ENCODE measurements around the gene CCT6A. TPM values are rescaled to one million over a fixed set of nuclear protein-coding genes. Genes with fewer than 3 reads are reported as not detected.
"Not testable (repeated sequence)": the region's sequence is repeated elsewhere in the genome, so short reads cannot be mapped to it uniquely, and the experiment has no call there.

The CCT6A gene
- total RNA-seq, 1 donor: 193 TPM

- no peak for DNase-seq (ENCODE audit: low read depth)
- TF ChIP-seq CTCF (IDR thresholded peaks at IDR 0.05; ENCODE audit: insufficient read depth, low read length): no peak
- H3K4me3 ChIP-seq (ENCODE audit: low read depth, low read length): no peak overlapping the region
These were observed 59.0 kb downstream of the CCT6A start for GRCh38 chr7:56110611-56111010.

DNA sequence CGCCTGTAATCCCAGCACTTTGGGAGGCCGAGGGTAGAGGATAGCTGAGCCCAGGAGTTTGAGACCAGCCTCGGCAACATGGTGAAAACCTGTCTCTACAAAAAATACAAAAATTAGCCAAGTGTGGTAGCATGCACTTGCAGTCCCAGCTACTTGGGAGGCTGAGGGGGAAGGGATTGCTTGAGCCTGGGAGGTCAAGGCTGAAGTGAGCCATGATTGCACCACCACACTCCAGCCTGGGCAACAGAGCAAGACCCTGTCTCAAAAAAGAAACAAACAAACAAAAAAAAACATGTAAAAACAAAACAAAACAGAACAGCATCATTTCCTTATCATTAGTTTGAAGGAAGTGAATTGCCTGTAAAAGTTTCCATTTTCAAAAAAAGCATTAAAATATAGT lies 60.7 kb downstream of the CCT6A start:
- not testable (repeated sequence) for H3K4me3 ChIP-seq (ENCODE audit: low read depth, low read length); DNase-seq (ENCODE audit: low read depth)

Small RNAs within 50 kb of the gene (small RNA-seq; reads per million reads assigned to genes)
- not detected for gene SNORA15
- 0.32 reads per million for gene SNORA22B

Other genes starting within 250 kb of the CCT6A start
- not detected in 2 replicates for gene SEPTIN14, start 189.0 kb upstream of the CCT6A start, total RNA-seq (ENCODE audit: low replicate concordance)
- gene ZNF713, start 164.3 kb upstream of the CCT6A start, total RNA-seq (ENCODE audit: low replicate concordance): 2.9 and 16.8 TPM in 2 replicates
- 9.0 and 15.8 TPM in 2 replicates for gene MRPS17, start 99.9 kb upstream of the CCT6A start, total RNA-seq (ENCODE audit: low replicate concordance)
- gene NIPSNAP2, start 87.2 kb upstream of the CCT6A start, total RNA-seq (ENCODE audit: low replicate concordance): 32.2 and 55.0 TPM in 2 replicates
- gene PSPH, start 321 bp upstream of the CCT6A start, total RNA-seq (ENCODE audit: low replicate concordance): 48.8 and 84.3 TPM in 2 replicates
- 177 and 199 TPM in 2 replicates for gene SUMF2, start 12.5 kb downstream of the CCT6A start, total RNA-seq (ENCODE audit: low replicate concordance)
- gene PHKG1, start 41.2 kb downstream of the CCT6A start, total RNA-seq (ENCODE audit: low replicate concordance): 2.3 and 3.4 TPM in 2 replicates
- gene CHCHD2, start 54.7 kb downstream of the CCT6A start, total RNA-seq (ENCODE audit: low replicate concordance): 175 and 348 TPM in 2 replicates
- not detected in 2 replicates for gene NUPR2, start 64.7 kb downstream of the CCT6A start, total RNA-seq (ENCODE audit: low replicate concordance)

All from fibroblast of the aortic adventitia (primary cell).